Measurements from ENCODE around the gene PNKP.
A peak's percentile ranks its signal among the peaks of the same experiment; 100 is the strongest.

PNKP gene

DNA sequence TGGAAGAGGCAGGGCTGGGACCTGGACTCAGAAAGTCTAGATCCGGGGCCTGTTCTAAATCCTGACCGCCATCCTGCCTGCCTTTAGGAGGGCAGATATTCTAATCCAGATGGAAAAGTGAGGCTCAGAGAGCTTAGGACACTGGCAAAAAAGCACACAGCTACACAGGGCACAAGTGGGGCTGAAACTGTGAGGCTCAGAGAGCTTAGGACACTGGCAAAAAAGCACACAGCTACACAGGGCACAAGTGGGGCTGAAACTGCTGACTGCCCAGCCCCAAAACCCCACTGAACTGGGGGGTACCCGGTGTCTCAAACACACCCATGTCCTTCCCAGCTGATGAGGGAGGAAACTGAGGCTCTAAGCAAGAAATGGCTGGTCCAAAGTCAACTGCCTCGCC is 7.8 kb upstream of the PNKP start:
- no peak for DNase-seq

DNA sequence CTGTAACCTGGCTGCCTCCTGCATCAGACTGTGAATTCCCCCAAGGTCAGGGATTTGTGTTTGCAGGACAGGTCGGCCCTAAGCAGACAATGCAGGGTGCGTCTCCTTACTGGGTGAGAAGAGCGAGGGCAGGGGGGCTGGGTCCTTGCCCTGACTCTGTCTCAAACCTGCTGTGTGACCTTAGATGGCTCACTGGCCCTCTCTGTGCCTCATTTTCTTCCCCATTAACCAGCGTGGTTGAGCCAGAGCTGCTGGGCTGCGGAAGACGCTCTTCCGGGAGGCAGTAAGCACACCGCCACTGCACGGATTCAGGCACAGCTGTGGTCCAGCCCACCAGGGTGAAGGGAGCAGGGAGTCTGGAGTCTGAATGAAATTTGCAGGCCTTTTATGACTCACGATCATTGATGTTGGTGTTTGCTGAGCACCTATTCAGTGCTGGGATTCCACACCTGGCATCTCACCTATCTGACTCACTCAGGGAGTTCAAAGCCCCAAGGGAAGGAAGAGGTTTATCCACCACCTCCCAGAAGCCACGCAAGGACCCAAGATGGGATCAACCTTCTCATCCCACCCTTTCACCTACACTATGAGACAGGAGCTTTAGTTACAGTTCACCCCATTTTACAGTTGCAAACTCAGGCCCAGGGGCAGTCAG is 7.3 kb upstream of the PNKP start:
- no peak for DNase-seq

DNA sequence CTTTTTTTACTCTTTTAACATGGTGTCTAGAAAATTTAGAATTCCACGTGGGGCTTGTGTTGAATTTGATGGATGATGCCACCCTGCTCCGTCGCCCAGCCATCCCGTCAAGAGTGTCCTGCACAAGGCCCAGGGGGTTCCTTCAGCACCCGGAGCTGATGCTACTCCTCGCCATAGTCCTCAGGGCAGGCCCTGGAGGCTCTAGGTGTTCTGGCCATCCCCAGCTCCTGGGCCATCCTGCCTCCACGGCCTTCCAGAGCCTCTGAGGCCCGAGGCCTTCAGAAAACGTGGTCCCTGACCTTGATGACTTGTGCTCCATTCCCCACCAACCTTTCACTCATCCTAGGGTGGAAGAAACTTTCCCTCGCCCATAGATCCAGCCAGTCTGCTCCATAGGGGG is 6.5 kb upstream of the PNKP start:
- DNase-seq = no peak

DNA sequence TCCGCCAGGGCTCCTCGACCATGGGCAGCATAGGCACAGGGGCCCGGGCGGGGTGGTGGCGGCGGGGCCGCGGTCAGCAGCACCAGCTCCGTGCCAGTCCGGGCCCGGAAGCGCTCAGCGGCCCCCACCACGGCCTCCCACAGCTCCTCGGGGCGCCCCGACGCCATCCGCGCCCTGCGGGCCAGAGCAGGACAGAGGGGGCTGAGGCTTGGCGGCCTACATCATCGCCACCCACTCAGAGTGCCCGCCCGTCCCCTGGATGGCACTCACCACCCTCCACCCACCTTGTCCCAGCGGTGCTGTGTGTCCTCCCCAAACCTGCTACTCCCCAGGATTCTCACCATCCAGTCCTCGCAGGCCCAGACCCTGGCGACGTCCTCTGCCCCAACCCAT is 5.7 kb upstream of the PNKP start:
- no peak for DNase-seq

DNA sequence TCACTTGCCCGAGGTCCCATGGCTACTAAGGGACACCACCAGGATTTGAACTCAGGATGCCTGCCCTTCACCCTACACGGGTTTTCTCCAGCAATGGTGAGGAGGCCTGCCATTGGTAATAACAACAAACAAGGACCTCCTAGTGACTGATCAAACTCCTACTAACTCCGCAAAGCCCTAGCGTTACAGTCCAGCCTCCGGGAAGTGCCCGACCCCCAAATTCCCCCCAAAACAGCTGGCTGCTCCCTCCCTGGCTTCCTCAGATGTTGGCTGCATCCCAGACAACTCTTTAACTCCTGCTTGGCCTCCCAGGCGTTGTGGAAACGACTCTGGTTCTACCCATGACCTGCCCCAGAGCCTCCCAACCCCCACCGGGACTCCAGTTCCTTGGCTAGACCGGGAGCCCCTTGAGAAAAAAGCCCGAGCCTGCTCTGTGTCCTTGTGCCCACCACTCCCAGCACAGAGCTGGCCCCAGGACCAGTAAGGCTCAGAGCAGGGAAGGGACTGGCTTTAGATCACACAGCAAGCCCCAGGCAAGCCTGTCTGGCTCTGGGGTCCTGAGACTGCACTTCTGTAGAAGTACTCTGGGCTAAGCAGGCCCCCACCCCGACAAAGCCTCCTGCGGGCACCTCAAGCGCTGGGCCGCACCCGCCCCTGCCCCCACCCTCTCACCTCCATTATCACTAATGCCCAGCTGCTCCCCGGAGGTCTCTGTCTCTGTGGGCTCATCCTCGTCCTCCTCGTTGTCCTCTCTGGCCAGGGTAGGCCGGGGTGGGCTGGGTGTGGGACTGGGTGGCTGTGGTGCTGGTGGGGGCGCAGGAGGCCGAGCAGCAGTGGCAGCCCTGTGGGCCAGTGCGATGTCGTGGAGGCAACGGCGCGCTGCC is 5.1 kb upstream of the PNKP start:
- no peak for DNase-seq

DNA sequence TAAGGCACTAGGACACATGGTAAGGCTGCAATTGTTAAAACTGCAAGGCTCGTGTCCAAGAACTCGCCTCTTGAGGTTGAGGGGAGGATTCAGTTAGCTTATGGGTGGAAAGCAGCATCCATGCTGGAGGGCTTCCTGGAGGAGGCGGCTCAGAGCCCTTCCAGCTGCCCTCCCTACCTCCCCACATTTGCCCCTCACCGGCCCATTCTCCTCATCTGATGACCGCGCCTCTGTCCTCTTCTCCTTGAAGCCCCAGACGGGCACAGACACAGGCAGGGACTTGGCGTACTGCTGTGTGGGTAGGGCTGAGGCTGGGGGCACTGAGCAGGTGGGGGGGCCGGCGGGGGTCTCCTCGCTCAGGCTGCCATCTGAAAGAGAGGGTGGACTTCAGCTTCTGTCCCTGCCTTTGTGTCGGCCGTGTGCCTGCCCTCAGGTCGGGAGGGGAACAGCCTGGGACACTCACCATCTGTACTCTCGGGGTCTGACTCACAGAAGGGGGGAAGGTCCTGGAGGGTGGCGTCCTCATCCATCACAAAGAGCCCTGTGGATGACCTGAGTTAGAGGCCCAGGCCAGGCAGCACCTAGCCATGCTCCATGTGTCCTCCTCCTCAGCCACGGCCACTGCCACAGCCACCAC is 4.1 kb upstream of the PNKP start:
- no peak for DNase-seq

DNA sequence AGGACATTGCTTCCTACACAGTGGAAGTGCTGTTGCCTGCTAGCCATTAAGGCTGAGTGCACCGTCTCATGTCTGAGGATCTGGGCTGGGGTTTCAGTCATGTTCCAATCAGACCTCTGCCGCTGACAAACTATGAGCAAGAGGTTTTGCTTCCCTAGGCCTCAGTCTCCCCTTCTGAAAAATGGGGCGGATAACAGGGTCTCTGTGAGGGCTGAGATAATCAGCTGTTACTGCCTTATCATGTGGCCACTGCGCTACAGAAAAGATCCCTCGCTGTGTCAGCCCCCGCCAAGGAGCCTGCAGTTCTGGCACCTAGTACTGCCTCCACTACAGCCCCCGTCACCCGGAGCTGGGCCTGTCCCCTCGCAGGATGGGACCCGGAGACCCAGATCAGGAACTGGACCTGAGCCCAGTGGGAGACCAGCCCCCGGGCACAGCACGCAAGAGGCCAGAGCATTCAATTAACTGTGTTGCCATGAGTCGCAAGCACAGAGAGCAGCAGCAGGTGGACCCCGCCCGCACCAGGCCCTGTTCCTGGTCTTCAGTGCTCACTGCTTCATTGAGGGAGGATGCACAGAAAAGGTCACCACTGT is 3.0 kb upstream of the PNKP start:
- no peak for DNase-seq

DNA sequence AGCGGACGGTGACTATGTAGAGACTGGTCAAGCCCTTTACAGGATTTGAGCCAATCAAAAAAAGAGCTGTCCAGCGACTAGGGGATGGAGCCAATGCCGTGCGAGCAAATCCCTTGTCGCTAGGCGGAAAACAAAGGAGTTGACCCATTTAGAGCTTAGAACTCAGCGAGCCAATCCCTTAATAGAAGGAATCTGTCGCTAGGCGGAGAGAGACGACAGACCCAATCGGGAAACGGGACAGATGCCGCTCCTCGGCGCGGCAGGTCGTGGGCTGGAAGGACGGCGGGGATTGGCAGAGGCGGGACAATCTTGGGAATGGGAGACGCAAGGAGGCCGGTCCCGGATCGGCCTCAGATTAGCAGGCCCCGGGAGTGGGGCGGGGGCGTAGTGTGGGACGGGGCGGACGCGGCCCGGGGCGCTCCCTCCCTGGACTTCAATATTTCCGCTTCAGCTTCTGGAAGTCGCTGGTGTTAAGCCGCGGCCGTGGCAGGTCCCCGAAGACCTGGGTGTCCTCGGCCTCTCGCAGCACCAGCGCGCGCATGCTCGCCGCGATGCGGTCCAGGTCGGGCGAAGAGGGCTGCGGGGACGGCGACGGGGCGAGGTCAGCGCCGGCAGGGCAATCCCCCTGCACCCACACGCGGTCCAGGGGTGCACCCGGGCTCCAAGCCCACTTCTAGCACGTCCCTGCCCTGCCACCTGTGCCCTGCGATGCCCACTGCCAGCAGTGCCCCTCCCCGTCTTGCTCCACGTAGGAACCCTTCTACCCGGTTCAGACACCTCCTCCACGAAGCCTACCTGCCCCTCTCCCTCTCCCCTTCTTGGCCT is 2.3 kb upstream of the PNKP start:
- peak; percentile 97 to 98 for DNase-seq

DNA sequence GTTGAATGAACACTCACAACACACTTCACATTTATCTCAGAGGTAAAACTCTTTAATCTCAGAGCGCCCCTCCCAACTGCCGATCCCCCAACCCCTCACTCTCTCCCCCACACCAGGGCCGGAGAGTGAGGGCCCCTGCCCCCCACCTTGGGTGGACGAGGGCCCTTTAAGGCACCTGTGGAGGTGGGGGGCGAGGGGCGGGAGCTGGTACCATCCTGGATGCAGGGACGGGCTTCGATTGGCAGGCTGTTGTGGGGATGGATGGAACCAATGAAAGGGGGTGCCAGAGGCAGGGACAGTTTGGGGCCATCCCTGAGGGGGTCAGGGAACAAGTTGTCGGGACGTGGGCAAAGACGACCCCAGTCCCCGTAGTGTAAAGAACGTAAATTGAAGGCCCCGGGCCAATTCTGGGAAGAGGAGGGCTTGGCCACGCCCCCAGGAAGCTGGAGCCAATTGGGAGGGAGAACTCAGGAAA is 1.7 kb upstream of the PNKP start:
- no peak for DNase-seq

DNA sequence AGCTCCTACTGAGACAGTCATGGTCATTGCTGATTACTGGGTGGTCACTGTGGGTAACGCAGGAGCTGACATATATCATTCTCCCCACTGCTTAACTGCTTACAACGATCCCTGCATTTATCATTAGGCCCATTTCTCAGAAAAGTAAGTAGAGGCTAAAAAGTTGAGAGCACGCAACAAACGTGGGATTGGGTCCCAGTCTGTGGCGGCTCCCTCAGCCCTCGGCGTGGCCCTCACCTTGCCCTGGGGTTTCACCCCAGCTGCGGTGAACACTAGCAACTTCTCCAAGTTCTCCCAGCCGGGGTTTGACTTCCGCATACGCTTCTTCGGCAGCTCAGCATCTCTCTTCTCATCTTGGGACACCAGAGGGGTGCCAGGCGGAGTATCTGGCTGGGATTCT is 2.5 kb downstream of the PNKP start:
- DNase-seq = no peak

DNA sequence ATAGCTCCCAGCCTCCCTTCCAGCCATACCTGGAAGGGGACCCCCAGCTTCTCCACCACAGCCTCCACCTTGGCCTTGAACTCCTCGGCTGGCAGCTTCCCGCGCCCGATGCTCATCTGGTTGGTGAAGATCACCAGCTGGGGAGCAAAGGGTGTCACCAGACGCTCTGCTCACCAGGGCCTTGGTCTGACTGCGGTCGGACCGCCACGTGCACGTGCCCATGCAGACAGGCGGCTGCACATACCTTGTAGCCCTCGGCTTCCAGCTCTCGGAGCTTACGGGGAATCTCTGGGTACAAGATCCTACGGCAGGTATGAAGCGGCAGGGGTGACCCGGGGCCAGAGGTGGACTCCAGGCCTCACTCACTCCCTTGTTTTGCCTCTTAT is 3.4 kb downstream of the PNKP start:
- no peak for DNase-seq

DNA sequence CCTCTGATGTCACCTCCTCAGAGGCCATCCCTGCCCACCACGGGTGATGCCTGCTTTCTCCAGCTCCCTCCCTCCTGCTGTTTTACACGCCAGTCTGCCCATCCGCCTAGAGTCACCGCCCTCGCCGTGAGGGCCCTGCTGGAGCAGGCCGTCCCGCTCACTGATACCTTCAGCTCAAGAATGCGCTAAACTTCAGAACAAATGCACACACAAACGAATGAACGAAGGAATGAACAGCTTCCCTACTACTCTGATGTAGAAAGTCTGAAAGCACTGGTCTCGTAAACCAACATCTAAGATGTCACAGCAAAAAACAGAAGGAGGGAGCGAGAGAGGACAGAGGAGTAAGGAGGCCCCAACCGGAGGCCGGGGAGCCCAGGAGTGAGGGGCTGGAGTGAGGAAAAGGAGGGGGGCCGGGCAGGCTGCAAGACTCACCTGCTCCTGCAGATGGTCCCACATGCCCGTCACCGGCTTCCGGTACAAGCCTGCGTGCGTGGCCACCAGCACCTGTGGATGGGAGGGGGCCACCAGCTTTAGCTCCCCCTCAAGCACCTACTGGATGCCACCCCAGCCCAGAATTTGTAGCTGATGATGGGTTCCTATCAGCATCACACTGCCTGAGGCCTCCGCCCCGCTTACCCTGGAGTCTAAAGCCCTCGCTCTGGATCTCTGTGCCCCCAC is 4.0 kb downstream of the PNKP start:
- DNase-seq = no peak

DNA sequence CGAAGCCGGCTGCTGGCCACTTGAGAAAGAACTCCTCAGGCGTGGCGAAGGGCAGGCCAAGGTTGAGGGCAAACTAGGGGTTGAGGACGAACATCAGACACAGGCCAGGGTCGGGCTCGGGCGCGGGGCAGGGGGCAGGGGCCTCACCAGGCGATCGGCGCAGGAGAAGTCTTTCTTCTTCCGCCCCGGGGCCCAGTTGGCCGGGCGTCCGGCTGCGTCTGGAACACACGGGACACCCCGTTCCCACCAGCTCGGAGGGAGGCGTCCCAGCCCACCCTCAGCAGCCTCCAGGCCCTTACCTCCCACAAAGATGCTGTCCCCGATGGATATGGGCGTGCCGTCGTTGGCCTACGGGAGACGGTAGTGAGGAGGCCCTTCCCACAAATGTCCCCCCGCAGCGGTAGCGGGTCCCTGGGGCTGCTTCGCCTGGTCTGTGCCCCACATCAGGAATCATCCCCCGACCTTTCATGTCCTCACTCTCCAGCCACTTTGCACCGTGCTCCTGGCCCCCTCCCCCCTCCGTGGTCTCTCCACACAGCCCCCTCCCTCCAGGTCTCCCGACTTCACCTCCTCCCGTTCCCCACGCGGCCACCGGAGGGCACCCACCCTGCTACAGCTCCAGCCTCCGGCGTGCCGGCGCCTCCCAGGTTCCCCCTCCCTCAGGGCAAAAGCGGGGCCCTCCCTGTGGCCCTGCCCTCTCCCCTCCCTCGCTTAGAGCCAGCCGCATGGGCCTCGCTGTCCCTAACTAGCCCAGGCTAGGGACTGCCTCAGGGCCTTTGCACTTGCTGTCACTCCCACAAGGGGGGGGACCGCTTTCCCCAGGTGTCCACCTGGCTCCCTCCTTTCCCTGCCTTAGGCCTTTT is 4.8 kb downstream of the PNKP start:
- no peak for DNase-seq

DNA sequence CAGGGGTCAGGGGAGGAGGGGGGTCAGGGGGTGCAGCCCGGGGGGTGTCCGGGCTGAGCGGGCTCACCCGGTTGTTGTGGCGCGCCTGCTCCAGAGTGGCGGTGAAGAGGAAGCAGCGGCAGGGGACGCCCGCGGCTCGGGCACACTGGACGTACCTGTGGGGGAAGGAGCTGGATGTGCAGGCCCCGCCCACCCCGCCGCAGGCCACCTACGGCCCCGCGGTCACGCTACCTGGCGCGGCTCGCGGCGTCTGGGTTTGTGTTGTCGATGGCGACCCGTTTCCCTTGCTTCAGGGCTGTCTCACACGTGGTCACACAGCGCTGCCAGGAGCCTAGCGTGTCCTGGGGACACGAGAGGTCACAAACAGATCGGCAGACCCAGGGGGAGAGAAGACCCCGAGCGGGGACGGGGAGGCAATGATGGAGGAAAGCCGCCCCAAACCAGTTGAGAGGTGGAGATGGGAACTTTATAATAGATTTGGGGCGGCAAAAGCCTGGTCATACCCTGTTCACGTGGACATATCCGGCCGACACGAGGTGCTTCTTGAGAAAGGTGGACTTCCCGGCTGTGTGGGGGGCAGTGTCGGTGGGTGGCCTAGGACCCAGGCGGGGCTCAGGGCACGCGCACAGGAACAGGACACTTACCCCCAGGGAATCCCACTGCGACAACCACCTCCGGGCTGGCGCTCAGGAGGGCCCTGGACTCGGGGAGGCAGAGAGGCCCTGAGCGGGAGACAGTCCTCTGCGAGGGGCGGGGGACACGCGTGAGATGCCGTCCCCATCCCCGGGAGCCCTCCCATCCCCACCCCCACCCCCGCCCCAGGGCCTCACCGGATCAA is 5.6 kb downstream of the PNKP start:
- no peak for DNase-seq

DNA sequence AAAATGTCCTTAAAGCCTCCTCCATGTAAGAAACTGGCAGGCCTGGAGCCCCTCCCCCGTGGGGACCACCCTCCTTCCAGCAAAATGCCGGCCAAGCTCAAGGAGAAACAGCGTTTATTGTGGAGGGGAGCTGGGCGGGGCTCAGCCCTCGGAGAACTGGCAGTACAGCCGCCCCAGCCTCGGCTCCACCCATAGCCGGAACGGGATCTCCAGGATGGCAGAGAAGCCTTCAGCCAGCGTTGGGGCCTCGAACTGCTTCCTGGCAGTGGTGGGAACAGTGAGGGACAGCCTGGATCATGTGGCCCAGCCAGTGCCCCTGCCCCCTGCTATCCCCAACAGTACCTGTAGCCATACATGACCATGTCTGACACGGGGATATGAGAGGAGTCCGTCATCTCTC is 6.3 kb downstream of the PNKP start:
- no peak for DNase-seq

DNA sequence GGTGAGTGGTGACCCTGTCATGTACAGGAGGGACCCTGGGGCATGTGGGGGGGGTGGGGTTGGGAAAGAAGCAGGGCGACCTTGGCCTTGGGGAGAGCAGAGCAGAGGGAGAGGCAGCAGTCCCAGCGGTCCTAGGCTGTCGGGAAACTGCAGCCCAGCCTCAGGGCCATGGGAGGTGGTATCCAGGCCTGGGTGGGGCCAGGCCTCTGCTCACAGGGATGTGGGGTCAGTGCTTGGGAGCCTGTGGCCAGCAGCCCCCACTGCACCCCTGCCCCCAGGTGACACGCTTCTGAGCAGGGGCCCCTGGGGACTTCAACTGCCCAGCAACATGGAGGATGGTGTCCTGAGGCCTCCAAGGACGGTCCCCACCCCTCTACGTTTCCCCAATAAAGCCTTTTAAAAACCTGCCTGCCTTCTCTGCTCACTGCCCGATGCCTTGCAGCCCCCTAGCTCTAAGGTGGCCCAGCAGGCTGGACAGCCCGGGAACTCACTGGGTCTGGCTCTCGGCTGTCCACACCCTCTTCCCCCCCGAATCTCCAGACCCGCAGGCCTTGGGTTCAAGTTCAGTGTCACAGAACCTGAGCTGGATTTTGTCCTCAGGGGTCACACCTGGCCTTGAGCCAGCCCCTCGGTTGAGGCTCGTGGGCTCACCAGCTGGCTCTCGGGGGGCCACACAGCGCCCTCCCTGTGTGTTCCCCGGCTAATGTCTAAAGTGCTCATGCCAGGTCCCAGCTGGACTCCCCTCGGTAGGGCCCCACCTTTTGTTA is 6.9 kb downstream of the PNKP start:
- no peak for DNase-seq

DNA sequence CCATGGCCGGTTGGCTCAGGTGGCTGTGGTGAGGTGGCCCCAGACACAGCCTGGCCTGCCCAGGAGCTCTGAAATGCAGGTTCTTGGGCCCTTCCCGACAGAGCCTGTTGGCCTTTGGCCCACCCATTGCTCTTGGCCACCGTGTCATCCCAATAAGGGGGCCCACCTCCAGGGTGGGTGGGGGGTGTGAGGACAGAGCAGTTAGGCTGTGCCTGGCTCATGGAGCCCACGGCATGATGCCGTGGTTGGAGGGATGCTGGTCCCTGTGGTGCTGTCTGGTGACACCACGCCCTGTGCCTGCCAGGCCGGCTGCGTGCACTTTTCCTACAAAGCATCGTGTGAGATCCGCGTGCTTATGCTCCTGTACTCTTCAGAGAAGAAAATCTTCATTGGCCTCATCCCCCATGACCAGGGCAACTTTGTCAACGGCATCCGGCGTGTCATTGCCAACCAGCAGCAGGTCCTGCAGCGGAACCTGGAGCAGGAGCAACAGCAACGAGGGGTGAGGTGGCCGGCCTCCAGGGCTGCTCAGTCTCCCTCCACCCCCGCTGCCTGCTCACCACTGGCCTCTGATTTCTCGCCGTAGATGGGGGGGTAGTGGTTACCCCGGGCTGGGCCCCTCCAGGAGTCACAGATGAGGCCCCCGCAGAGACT is 7.6 kb downstream of the PNKP start:
- DNase-seq = no peak

DNA sequence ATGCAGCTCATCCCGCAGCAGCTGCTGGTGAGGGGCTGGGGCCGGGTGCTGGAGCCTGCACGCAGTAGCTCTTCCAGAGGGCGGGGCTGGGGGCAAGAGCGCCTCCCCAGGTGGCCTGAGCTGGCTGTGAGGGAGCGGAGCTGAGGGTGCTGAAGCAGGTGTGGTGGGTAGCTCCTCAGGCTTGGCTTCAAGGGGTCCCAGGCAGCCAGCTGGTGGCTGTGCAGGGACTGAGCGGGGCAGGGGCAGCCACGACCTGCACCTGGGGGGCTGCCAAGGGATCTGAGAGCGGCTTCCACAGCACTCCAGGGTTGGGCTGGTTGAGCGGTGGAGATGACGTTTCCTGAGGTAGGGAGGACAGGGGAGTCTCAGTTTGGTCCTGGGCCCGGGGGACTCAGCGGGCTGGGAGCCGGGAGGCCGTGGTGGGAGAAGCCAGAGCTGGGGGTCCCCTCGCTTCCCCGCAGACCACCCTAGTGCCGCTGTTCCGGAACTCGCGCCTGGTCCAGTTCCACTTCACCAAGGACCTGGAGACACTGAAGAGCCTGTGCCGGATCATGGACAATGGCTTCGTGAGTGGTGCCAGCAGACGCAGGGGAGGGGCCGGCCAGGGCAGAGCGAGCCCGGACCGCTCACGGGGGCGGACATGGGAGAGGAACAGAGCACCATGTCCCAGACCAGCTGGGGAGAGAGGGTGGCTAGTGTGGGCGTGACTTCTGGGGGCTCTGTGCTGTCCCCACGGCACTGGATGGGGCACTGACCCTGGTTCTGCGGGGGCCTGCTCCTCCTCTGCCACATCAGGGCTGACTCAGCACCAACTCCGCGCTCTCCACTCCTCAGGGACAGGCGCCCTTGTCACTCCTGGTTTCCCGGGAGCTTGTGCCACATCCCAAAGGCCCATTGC is 9.0 kb downstream of the PNKP start:
- no peak for DNase-seq

Data from CD4-positive, alpha-beta T cell treated with Interferon alpha-2 for 1 hour (primary cell).